ENCODE results near the gene VIPR1.

Gene VIPR1

DNA sequence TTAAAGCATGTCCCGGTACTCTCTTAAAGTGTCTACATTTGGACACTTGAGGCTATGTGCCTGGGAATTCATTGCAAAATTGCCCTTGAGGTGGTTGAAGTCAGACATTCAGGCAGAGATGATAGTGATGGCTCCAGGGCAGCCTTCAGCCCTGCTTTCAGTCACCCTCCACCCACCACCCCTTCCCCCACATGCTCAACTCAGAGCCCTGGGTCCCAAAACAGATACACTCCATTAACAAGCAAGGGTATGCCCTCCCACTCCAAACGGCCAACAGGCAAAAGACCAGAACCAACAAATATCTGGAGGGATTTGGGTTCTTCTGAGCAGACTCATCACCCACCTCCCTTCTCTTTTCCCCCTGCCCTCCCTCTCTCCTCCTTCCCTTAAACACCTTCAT lies 29.9 kb upstream of the VIPR1 start:
- H3F3A ChIP-seq (ENCODE audit: insufficient read depth, low read length): no peaks in the 10 kb centered on the region
- H3K9ac ChIP-seq (ENCODE audit: low read length): no peak overlapping the region
- no peaks in the 10 kb centered on the region for H3K27me3 ChIP-seq (replicated peaks; ENCODE audit: insufficient read depth, low read length)
- no peak for DNase-seq
- no peaks in the 10 kb centered on the region for H3K9me3 ChIP-seq (replicated peaks; ENCODE audit: insufficient read depth, low read length)
- no peaks in the 10 kb centered on the region for H3K79me2 ChIP-seq (ENCODE audit: low read length)
- no peak overlapping the region for H2AFZ ChIP-seq (ENCODE audit: low read length)
- H3K4me1 ChIP-seq (ENCODE audit: low read length): no peaks in the 10 kb centered on the region
- TF ChIP-seq EZH2 (optimal IDR thresholded peaks at IDR 0.05; ENCODE audit: low read depth, low read length): no peak
- TF ChIP-seq, protein P1, sequence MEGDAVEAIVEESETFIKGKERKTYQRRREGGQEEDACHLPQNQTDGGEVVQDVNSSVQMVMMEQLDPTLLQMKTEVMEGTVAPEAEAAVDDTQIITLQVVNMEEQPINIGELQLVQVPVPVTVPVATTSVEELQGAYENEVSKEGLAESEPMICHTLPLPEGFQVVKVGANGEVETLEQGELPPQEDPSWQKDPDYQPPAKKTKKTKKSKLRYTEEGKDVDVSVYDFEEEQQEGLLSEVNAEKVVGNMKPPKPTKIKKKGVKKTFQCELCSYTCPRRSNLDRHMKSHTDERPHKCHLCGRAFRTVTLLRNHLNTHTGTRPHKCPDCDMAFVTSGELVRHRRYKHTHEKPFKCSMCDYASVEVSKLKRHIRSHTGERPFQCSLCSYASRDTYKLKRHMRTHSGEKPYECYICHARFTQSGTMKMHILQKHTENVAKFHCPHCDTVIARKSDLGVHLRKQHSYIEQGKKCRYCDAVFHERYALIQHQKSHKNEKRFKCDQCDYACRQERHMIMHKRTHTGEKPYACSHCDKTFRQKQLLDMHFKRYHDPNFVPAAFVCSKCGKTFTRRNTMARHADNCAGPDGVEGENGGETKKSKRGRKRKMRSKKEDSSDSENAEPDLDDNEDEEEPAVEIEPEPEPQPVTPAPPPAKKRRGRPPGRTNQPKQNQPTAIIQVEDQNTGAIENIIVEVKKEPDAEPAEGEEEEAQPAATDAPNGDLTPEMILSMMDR (IDR thresholded peaks at IDR 0.05; ENCODE audit: low read length): no peak
- no peak for TF ChIP-seq EZH2phosphoT487 (IDR thresholded peaks at IDR 0.05; ENCODE audit: low read length)
- H3K27ac ChIP-seq (ENCODE audit: low read length): no peak overlapping the region
- H3K4me3 ChIP-seq (ENCODE audit: low read length): no peak overlapping the region
- no peaks in the 10 kb centered on the region for H3K9me2 ChIP-seq (replicated peaks; ENCODE audit: insufficient read depth, low read length)
- no peak overlapping the region for H3K4me2 ChIP-seq (ENCODE audit: low read depth, low read length)
- H4K20me1 ChIP-seq (ENCODE audit: insufficient read depth, low read length): no peaks in the 10 kb centered on the region
- H3K36me3 ChIP-seq (replicated peaks; ENCODE audit: insufficient read depth, low read length): no peaks in the 10 kb centered on the region

DNA sequence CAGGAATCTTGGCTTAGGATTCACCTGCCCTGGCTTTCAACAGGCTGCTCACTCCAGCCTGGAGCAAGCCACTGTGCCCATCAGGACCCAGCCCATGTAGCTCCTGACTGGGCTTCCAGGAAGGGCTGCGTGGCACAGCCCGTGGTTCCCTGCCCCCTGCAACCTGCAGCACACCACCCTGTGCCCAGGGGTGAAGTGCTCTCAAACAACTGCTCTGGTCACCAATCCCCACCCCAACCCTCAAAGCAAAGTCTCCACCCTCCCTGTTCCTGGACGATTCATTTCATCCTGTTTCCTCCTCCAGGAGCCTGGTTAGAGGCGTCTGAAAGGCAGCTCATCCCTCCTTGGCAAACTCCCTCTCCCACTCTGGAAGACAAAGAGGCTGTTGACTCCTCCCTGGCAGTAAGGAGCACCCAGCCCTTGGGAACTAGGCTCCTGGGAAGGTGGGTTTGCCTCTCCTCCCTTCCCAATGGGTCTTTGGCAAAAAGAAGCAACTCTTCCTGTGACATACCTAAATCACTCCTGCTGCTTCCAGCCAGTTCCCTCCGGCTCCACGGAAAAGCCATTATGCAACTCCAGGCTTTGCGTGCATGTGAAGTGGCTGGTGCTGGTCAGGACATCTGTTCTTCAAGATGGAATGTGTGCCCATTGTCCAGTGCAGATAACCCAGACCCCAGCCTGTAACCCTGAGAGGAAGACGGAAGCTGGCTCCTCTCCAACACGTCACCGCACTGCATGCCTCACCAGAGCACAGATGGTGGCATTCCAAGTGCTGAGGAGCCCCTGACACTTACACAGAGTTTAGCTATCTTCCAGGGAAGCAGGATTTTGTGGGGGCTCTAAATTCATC lies 29.1 kb upstream of the VIPR1 start:
- no peak for DNase-seq
- Histone ChIP-seq H3K4me3 (ENCODE audit: low read length) (no peak overlapping the region), H3K36me3 (replicated peaks; ENCODE audit: insufficient read depth, low read length) (no peaks in the 10 kb centered on the region), H3K9ac (ENCODE audit: low read length) (no peak overlapping the region), H3F3A (ENCODE audit: insufficient read depth, low read length) (no peaks in the 10 kb centered on the region), H3K9me3 (replicated peaks; ENCODE audit: insufficient read depth, low read length) (no peaks in the 10 kb centered on the region), H3K4me1 (ENCODE audit: low read length) (no peaks in the 10 kb centered on the region), H3K9me2 (replicated peaks; ENCODE audit: insufficient read depth, low read length) (no peaks in the 10 kb centered on the region), H4K20me1 (ENCODE audit: insufficient read depth, low read length) (no peaks in the 10 kb centered on the region), H2AFZ (ENCODE audit: low read length) (no peak overlapping the region), H3K27me3 (replicated peaks; ENCODE audit: insufficient read depth, low read length) (no peaks in the 10 kb centered on the region), H3K4me2 (ENCODE audit: low read depth, low read length) (no peak overlapping the region), H3K27ac (ENCODE audit: low read length) (no peak overlapping the region), H3K79me2 (ENCODE audit: low read length) (no peaks in the 10 kb centered on the region)
- TF ChIP-seq EZH2 (optimal IDR thresholded peaks at IDR 0.05; ENCODE audit: low read depth, low read length): no peak
- TF ChIP-seq EZH2phosphoT487 (IDR thresholded peaks at IDR 0.05; ENCODE audit: low read length): no peak
- TF ChIP-seq, protein P1 (IDR thresholded peaks at IDR 0.05; ENCODE audit: low read length): no peak

GRCh38 chr3:42476225-42477125 lies 26.0 kb upstream of the VIPR1 start:
- H3K27ac ChIP-seq (ENCODE audit: low read length): no peak overlapping the region

More at GRCh38 chr3:42476225-42477125, 26.0 kb upstream of the VIPR1 start:
- no peaks in the 10 kb centered on the region for H3K9me3 ChIP-seq (replicated peaks; ENCODE audit: insufficient read depth, low read length)
- TF ChIP-seq EZH2phosphoT487 (IDR thresholded peaks at IDR 0.05; ENCODE audit: low read length) (no peak), EZH2 (optimal IDR thresholded peaks at IDR 0.05; ENCODE audit: low read depth, low read length) (no peak)
- TF ChIP-seq, protein P1 (IDR thresholded peaks at IDR 0.05; ENCODE audit: low read length): no peak
- H4K20me1 ChIP-seq (ENCODE audit: insufficient read depth, low read length): no peaks in the 10 kb centered on the region
- H2AFZ ChIP-seq (ENCODE audit: low read length): no peak overlapping the region
- no peaks in the 10 kb centered on the region for H3K36me3 ChIP-seq (replicated peaks; ENCODE audit: insufficient read depth, low read length)
- no peaks in the 10 kb centered on the region for H3K27me3 ChIP-seq (replicated peaks; ENCODE audit: insufficient read depth, low read length)
- H3K4me2 ChIP-seq (ENCODE audit: low read depth, low read length): no peak overlapping the region
- no peaks in the 10 kb centered on the region for H3K9me2 ChIP-seq (replicated peaks; ENCODE audit: insufficient read depth, low read length)
- no peaks in the 10 kb centered on the region for H3K79me2 ChIP-seq (ENCODE audit: low read length)
- H3K4me1 ChIP-seq (ENCODE audit: low read length): no peaks in the 10 kb centered on the region
- H3K4me3 ChIP-seq (ENCODE audit: low read length): no peak overlapping the region
- H3F3A ChIP-seq (ENCODE audit: insufficient read depth, low read length): no peaks in the 10 kb centered on the region
- DNase-seq: no peak
- no peak overlapping the region for H3K9ac ChIP-seq (ENCODE audit: low read length)
